ENCODE data around the gene DPF3. TPM values are rescaled to one million over a fixed set of nuclear protein-coding genes. Genes with fewer than 3 reads are reported as not detected.

The DPF3 gene
- total RNA-seq, 1 experiment from 2014 or later, result not detected

DNA sequence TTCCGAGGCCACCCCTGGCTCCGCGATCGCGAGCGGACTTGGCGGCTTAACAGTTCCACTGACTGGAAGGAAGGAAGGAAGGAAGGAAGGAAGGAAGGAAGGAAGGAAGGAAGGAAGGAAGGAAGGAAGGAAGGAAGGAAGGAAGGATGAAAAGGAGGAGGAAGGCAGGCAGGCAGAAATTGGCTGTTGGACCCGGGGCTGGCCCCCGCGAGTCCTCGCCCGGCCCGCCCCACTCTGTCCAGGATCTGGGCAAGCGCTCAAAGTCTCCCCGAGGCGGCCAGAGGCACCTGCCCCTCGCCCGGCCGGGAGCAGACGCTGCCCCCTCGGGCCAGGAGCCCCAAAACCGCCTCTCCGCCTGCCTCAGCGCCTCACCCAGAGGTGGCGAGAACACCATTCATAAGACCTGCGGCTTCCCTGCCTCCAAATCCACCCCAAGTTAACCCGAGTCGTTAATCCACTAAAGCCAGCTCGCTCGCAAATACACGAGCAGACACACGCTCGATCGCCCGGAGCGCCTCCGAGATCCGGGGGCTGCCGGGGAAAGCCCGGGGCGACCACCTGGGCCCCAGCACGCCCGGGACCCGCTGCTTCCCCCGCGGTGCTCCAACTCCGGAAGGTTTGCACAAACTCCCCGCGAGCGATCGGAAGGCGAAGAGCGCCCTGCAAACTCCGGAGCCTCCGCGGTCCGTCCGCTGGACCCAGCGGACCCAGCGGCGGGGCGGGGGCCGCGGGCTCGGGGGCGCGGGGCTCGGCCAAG lies 844 bp downstream of the DPF3 start:
- ChIA-PET POLR2A (interaction anchor here (0.6 kb wide), 1 partner anchor 22 kb away, joined by 3 read pairs; no protein-coding TSS in a partner anchor), CTCF (no interaction called here)
- no TSS peak for BruUV-seq (replicated peaks)

GRCh38 chr14:72892103-72892878 lies 1.6 kb downstream of the DPF3 start:
- H3K4me3 ChIP-seq (ENCODE audit: low read depth in 2 of 2, low read length in 2 of 2), result peak overlapping the region; percentile 55 to 67
- POLR2A ChIA-PET, result no interaction called here
- in situ Hi-C loops (cut with HindIII; ENCODE audit: low pct_unique_long_range_greater_than_20kb, low sequenced_read_pairs) (no loop called here), intact Hi-C loops (cut with micrococcal nuclease; ENCODE audit: unreplicated experiment) (no loop called here)
- peaks cover 30% of the 10 kb centered on the region for H3K27me3 ChIP-seq (ENCODE audit: control insufficient read depth, insufficient read depth, low read length)
- no peak for TF ChIP-seq POLR2AphosphoS5 (IDR thresholded peaks at IDR 0.05; ENCODE audit: low read depth, low read length)
- no peak for TF ChIP-seq SIN3A (IDR thresholded peaks at IDR 0.05; ENCODE audit: borderline replicate concordance, insufficient read depth, low read depth, low read length)
- TF ChIP-seq CTCF (IDR thresholded peaks at IDR 0.05), result no peak
- TF ChIP-seq, protein P1, sequence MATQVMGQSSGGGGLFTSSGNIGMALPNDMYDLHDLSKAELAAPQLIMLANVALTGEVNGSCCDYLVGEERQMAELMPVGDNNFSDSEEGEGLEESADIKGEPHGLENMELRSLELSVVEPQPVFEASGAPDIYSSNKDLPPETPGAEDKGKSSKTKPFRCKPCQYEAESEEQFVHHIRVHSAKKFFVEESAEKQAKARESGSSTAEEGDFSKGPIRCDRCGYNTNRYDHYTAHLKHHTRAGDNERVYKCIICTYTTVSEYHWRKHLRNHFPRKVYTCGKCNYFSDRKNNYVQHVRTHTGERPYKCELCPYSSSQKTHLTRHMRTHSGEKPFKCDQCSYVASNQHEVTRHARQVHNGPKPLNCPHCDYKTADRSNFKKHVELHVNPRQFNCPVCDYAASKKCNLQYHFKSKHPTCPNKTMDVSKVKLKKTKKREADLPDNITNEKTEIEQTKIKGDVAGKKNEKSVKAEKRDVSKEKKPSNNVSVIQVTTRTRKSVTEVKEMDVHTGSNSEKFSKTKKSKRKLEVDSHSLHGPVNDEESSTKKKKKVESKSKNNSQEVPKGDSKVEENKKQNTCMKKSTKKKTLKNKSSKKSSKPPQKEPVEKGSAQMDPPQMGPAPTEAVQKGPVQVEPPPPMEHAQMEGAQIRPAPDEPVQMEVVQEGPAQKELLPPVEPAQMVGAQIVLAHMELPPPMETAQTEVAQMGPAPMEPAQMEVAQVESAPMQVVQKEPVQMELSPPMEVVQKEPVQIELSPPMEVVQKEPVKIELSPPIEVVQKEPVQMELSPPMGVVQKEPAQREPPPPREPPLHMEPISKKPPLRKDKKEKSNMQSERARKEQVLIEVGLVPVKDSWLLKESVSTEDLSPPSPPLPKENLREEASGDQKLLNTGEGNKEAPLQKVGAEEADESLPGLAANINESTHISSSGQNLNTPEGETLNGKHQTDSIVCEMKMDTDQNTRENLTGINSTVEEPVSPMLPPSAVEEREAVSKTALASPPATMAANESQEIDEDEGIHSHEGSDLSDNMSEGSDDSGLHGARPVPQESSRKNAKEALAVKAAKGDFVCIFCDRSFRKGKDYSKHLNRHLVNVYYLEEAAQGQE (IDR thresholded peaks at IDR 0.05; ENCODE audit: insufficient read depth in 1 of 2, low read depth in 2 of 2, low read length in 1 of 2), result no peak
- no peak overlapping the region for H3K27ac ChIP-seq (ENCODE audit: low read length)
- CTCF ChIA-PET, result no interaction called here
- H3K9me3 ChIP-seq (ENCODE audit: control insufficient read depth, insufficient read depth, low read depth, low read length), result no peaks in the 10 kb centered on the region
- no TSS peak for BruUV-seq (replicated peaks)
- peaks cover 3% of the 10 kb centered on the region; the same call in 1 of the 2 replicates for H3K36me3 ChIP-seq (ENCODE audit: control insufficient read depth, insufficient read depth, low read length)
- ATAC-seq (no peak), DNase-seq (ENCODE audit: low read depth, low spot score) (no peak)
- peaks cover 7% of the 10 kb centered on the region; the same call in 1 of the 2 replicates for H3K4me1 ChIP-seq (ENCODE audit: control insufficient read depth, insufficient read depth, low read length)

More for the DNA sequence above, 844 bp downstream of the DPF3 start:
- Histone ChIP-seq H3K27ac (ENCODE audit: low read length) (no peak overlapping the region), H3K27me3 (ENCODE audit: control insufficient read depth, insufficient read depth, low read length) (peaks cover 30% of the 10 kb centered on the region), H3K9me3 (ENCODE audit: control insufficient read depth, insufficient read depth, low read depth, low read length) (no peaks in the 10 kb centered on the region), H3K4me1 (ENCODE audit: control insufficient read depth, insufficient read depth, low read length) (peaks cover 7% of the 10 kb centered on the region; the same call in 1 of the 2 replicates), H3K36me3 (ENCODE audit: control insufficient read depth, insufficient read depth, low read length) (peaks cover 3% of the 10 kb centered on the region; the same call in 1 of the 2 replicates), H3K4me3 (ENCODE audit: low read depth in 2 of 2, low read length in 2 of 2) (peak overlapping the region; percentile 55 to 67)
- intact Hi-C loops (cut with micrococcal nuclease; ENCODE audit: unreplicated experiment) (no loop called here), in situ Hi-C loops (cut with HindIII; ENCODE audit: low pct_unique_long_range_greater_than_20kb, low sequenced_read_pairs) (no loop called here)
- DNase-seq (ENCODE audit: low read depth, low spot score), result no peak
- ATAC-seq, result peak; percentile 60
- TF ChIP-seq, protein P1 (IDR thresholded peaks at IDR 0.05; ENCODE audit: insufficient read depth in 1 of 2, low read depth in 2 of 2, low read length in 1 of 2), result no peak
- TF ChIP-seq SIN3A (IDR thresholded peaks at IDR 0.05; ENCODE audit: borderline replicate concordance, insufficient read depth, low read depth, low read length), result no peak
